Activated T-cell treated with anti-CD3 and anti-CD28 coated beads, Interleukin-2, amount 50 U/mL, for 1 hour (primary cell): Measurements from ENCODE around the gene ZNF747.

ENCODE experiments used
- DNase-seq: peaks from one replicate; pipeline ENCODE4 v3.0.0-alpha.2; 2020

ZNF747 gene

GRCh38 chr16:30510376-30510938 is 24.2 kb downstream of the ZNF747 start:
- DNase-seq = no peak

GRCh38 chr16:30509081-30509765 is 25.4 kb downstream of the ZNF747 start:
- DNase-seq = no peak

- no peak for DNase-seq
Observed at GRCh38 chr16:30503403-30504296, 31.0 kb downstream of the ZNF747 start.

- DNase-seq = no peak
Observed at GRCh38 chr16:30499284-30499683, 35.4 kb downstream of the ZNF747 start.

GRCh38 chr16:30494709-30495108 is 39.9 kb downstream of the ZNF747 start:
- DNase-seq = no peak

GRCh38 chr16:30493941-30494488 is 40.6 kb downstream of the ZNF747 start:
- no peak for DNase-seq

- no peak for DNase-seq
Observed at GRCh38 chr16:30491744-30492308, 42.8 kb downstream of the ZNF747 start.

GRCh38 chr16:30491229-30491628 is 43.4 kb downstream of the ZNF747 start:
- DNase-seq = no peak

- no peak for DNase-seq
Observed at GRCh38 chr16:30490210-30490609, 44.4 kb downstream of the ZNF747 start.

GRCh38 chr16:30488764-30489605 is 45.7 kb downstream of the ZNF747 start:
- no peak for DNase-seq

GRCh38 chr16:30485818-30486436 is 48.7 kb downstream of the ZNF747 start:
- DNase-seq = no peak

- no peak for DNase-seq
Observed at GRCh38 chr16:30484887-30485286, 49.8 kb downstream of the ZNF747 start.

- DNase-seq = no peak
Observed at GRCh38 chr16:30482366-30482765, 52.3 kb downstream of the ZNF747 start.

GRCh38 chr16:30481381-30481780 is 53.3 kb downstream of the ZNF747 start:
- DNase-seq = no peak
